Right renal cortex interstitium (tissue), 3 donors: ENCODE results near the gene NAA16. TPM values are rescaled to one million over a fixed set of nuclear protein-coding genes. Genes with fewer than 3 reads are reported as not detected.
A peak's percentile ranks its signal among the peaks of the same experiment; 100 is the strongest.
"Not testable (repeated sequence)": the region's sequence is repeated elsewhere in the genome, so short reads cannot be mapped to it uniquely, and the experiment has no call there.

ENCODE experiments used
- DNase-seq, 3 donors: peaks; one replicate each; pipeline ENCODE4 v3.0.0-alpha.2; 2013; ENCODE audit warnings: low read depth in 3 of 3, low spot score in 2 of 3
- polyA plus RNA-seq, 3 donors: library from polyadenylated mRNA; unstranded; fragments of 120-200 nt; gene quantifications; one replicate each; pipeline ENCODE4 v1.2.1, GENCODE V29; 2013; ENCODE audit not compliant: insufficient read length in 3 of 3

Gene NAA16
- polyA plus RNA-seq: 10 to 100 TPM; 28.1 to 31.8 (median 31.1) TPM

- peak; percentile 84 to 89 (median 85) for DNase-seq
Measured at GRCh38 chr13:41310963-41311405, at the start of gene NAA16. NAA16 (plus strand) TSS chr13:41311267; CDS start chr13:41311529, 262 bp downstream.

- DNase-seq: peak; percentile 77 to 88 (median 77)
Measured at GRCh38 chr13:41263261-41263971, 47.7 kb upstream of the NAA16 start, which contains the start of gene MTRF1. MTRF1 (minus strand) TSS chr13:41263576; CDS start chr13:41260907, 2,669 bp downstream.

GRCh38 chr13:41267106-41267505 lies 44.0 kb upstream of the NAA16 start:
- no peak for DNase-seq

- peak in 1 of 3 donors; percentile 5 for DNase-seq
Measured at GRCh38 chr13:41268764-41269163, 42.3 kb upstream of the NAA16 start.

GRCh38 chr13:41271456-41272285 lies 39.4 kb upstream of the NAA16 start:
- no peak for DNase-seq

- no peak for DNase-seq
Measured at GRCh38 chr13:41273831-41274441, 37.1 kb upstream of the NAA16 start.

- no peak for DNase-seq
Measured at GRCh38 chr13:41274881-41275280, 36.2 kb upstream of the NAA16 start.

- DNase-seq: no peak
Measured at GRCh38 chr13:41276824-41277223, 34.2 kb upstream of the NAA16 start.

- not testable (repeated sequence) for DNase-seq
Measured at GRCh38 chr13:41279156-41279555, 31.9 kb upstream of the NAA16 start.

- DNase-seq: no peak
Measured at GRCh38 chr13:41282129-41282571, 28.9 kb upstream of the NAA16 start.

- DNase-seq: no peak
Measured at GRCh38 chr13:41284512-41285288, 26.4 kb upstream of the NAA16 start.

- DNase-seq: no peak
Measured at GRCh38 chr13:41286370-41286769, 24.7 kb upstream of the NAA16 start.

GRCh38 chr13:41289463-41289881 lies 21.6 kb upstream of the NAA16 start:
- no peak for DNase-seq

GRCh38 chr13:41291246-41291645 lies 19.8 kb upstream of the NAA16 start:
- no peak for DNase-seq

- DNase-seq: no peak
Measured at GRCh38 chr13:41293272-41293671, 17.8 kb upstream of the NAA16 start.

- no peak for DNase-seq
Measured at GRCh38 chr13:41294914-41295313, 16.2 kb upstream of the NAA16 start.

- DNase-seq: no peak
Measured at GRCh38 chr13:41295973-41296372, 15.1 kb upstream of the NAA16 start.

- DNase-seq: no peak
Measured at GRCh38 chr13:41296879-41297646, 14.0 kb upstream of the NAA16 start.

- DNase-seq: no peak
Measured at GRCh38 chr13:41299316-41300094, 11.6 kb upstream of the NAA16 start.
